Measurements from ENCODE around the gene CCDC191. TPM values are rescaled to one million over a fixed set of nuclear protein-coding genes. Genes with fewer than 3 reads are reported as not detected.

CCDC191 gene
- total RNA-seq, 1 donor from 2014 or later = 0.77 TPM

DNA sequence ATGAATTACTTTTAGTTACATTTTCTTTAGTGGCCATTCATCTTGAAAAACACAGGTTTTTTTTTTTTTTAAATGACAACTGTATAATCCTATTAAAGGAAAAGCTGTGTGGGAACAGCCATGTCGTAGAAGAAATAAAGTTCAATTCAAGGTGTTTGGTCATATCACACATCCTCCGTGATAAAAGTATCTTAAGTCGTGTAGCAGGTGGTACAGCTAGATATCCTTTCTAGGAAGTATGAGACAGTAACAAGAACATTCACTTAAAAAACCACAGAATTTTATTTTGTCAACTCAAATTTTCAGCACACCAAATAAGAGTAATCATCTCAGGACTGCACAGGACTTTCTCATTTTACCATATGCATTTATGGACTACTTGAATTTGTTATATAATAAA lies 92.4 kb downstream of the CCDC191 start:
- DNase-seq (ENCODE audit: low read depth in 2 of 2) = no peak

DNA sequence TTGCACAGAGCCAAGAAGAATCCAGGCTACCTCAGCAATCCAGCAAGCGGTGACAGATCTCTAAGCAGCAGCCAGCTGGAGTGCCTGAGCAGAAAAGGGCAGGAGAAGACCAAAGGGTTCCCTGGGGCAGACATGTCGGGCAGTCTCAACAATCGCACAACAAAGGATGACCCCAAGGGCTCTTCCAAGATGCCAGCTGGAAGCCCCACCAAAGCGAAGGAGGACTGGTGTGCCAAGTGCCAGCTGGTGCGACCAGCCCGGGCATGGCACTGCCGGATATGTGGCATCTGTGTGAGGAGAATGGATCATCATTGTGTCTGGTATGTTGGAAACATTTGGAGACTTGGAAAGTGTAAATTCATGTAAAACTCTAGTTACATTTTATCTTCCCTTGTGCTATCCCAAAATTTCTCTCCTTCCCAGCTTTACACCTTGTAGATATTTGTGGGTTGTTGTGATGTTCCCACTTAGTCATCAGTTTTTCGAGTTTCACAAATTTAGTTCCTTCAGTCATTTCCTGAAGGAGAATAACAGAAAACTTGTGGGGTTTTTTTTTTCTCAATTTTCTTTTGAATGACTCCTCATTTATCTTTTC lies 102.1 kb downstream of the CCDC191 start:
- no peak for DNase-seq (ENCODE audit: low read depth in 2 of 2)

DNA sequence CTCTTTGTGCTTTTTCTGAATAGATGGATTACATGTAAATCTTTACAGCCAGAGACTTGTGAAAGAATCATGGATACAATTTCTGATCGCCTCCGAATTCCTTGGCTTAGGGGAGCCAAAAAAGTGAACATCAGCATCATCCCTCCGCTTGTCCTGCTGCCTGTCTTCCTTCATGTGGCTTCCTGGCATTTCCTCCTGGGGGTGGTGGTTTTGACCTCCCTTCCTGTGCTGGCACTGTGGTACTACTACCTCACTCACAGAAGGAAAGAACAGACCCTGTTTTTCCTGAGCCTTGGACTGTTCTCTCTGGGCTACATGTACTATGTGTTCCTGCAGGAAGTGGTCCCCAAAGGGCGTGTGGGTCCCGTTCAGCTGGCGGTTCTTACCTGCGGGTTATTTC lies 102.6 kb downstream of the CCDC191 start:
- DNase-seq (ENCODE audit: low read depth in 2 of 2) = peak in 1 of 2 donors; percentile 33

DNA sequence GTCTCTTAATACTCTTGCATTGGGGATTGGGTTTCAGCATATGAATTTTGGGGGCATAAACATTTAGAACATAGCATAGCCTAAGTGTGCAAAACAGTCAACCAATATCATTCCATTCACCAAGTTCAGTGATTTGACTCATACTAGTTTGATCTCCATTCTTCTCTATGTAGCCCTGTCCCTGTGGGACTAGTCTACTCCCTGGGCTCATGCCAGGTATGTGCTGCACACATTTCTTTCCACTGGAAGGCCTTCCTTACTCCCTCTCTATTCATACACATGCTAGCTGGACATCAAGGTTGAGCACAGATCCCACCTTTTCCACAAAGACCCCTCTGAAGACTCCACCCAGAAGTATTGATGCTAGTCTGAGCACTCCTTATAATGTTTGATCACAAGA lies 103.4 kb downstream of the CCDC191 start:
- DNase-seq (ENCODE audit: low read depth in 2 of 2) = no peak

- peak in 1 of 2 donors; percentile 7 for DNase-seq (ENCODE audit: low read depth in 2 of 2)
Observed at GRCh38 chr3:113948015-113948917, 108.1 kb downstream of the CCDC191 start.

DNA sequence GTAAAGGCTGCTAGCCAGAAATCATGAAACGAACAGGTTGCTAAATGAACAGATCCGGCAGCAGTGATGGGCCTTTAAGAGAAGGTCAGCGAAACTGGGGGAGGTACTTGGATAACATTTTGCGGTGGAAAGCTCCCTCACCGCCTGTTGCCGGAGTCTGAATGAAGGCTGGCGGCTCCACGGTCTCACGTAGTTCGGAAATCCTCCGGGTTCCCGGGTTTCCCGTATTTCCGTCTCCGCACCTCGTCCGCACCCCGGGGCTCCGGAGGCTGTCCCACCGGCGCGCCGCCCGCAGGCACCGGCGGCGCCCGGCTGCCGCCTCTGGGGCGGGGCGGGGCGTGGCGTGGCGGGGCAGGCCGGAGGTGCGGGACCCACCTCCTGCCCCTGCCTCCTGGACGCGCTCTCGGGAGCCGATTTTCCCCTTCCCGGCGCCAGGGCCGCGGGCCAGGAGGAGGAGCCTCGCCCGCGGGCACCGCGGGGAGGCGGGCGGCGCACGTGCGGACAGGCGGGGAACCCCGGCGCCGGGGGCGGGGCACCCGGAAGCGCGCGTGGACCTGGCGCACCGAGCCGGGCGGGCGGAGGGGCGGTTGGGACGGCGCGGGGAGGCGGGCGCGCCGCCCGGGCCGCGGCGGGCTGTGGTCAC lies 108.8 kb downstream of the CCDC191 start, which contains the start of gene ZDHHC23:
Gene ZDHHC23 (plus strand): TSS at position 642 of the 643 bp plus-strand sequence. CDS start 790 bp downstream, outside the sequence.
- DNase-seq (ENCODE audit: low read depth in 2 of 2) = peak; percentile 56 to 68

DNA sequence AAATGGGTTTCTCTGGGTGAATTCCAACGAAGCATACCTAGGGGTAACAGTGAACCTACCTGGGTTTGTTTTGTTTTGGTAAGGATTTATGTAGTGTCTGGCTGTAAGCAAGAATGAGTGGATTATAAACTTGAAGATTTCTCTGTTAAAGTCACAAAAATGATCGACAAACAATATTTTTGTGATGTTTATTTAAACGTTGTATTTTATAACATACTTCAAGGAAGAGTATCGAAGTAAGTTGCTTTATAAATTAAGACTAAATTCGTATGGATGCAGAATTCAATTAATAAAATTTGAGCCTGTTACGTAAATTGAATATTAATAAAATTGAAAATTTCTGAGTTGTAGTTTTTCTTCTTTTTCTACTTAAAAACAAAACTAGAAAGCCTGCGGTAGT lies 109.5 kb downstream of the CCDC191 start:
- no peak for DNase-seq (ENCODE audit: low read depth in 2 of 2)

DNA sequence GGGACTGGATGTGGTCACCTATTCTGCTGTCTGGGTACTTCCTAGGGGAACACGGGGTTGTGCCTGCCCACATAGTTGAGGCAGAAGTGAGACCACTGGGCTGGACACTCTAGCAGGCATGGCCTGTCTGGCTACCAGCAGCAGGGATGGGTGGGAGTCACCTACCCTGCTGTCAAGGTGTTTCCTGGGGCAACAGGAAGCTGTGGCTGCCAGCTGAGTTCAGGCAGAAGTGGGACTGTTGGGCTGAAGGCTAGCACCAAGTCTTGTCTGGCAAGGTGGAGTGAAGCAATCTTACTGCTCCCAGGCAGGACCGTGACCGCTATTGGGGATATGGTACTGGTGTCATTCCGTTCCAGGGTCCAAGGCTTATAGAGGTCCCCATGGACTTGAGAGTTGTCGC lies 128.8 kb downstream of the CCDC191 start:
- DNase-seq (ENCODE audit: low read depth in 2 of 2) = no peak

DNA sequence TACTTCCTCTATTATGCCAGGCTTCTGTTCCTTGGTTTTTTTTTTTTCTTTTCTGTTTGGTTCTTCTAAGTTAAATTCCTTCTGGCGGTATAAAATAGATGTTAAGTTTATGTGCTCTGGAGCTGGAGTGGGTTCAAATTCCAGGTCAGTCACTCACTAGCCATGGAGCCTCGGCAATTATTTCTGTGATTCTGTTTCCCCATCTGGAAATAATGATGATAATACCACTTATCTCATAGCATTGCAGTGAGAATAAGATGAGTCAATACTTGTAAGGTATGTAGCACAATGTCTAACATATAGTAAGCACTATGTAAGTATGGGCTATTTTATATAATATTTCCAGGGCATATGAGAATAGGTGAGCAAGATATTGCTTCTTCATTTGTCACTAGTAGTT lies 141.7 kb downstream of the CCDC191 start:
- DNase-seq (ENCODE audit: low read depth in 2 of 2) = no peak

Other genes with a start within 250 kb of the CCDC191 start
- gene GRAMD1C, start 217.7 kb downstream of the CCDC191 start, total RNA-seq = 16.6 and 20.9 TPM in 2 replicates
- gene ZDHHC23, start 108.5 kb downstream of the CCDC191 start, total RNA-seq = 10.5 and 18.0 TPM in 2 replicates
- 22.5 and 25.0 TPM in 2 replicates for gene QTRT2, start 211 bp upstream of the CCDC191 start, total RNA-seq
- not detected in 2 replicates for gene DRD3, start 122.5 kb upstream of the CCDC191 start, total RNA-seq
- not detected in 2 replicates for gene ZNF80, start 181.1 kb upstream of the CCDC191 start, total RNA-seq
- gene TIGIT, start 237.5 kb upstream of the CCDC191 start, total RNA-seq = not detected in 2 replicates